Upper lobe of left lung (tissue), 6 donors: ENCODE results near the gene KDM4B. TPM values are rescaled to one million over a fixed set of nuclear protein-coding genes. Genes with fewer than 3 reads are reported as not detected.

ENCODE experiments used
- ATAC-seq, 2 donors: fragments of 200-7000 bp; cut with Tn5 transposase; one replicate each; pipeline ENCODE4 v1.9.1; 2022; ENCODE audit warnings: mild to moderate bottlenecking in 2 of 2, moderate library complexity in 2 of 2; ENCODE audit not compliant: low FRiP score in 2 of 2
- DNase-seq, 2 donors: peaks; one replicate each; pipeline ENCODE4 v3.0.0-alpha.2; 2019 to 2020
- H3K27ac ChIP-seq, 4 donors: fragments of 200-600 bp; sonication (generic); one replicate each; pipeline ENCODE4 v1.5.1; 2016 to 2019
- H3K27me3 ChIP-seq, 4 donors: fragments of 200-600 bp; sonication (generic); one replicate each; pipeline ENCODE4 v1.5.1; 2017 to 2019
- H3K36me3 ChIP-seq, 4 donors: fragments of 200-600 bp; sonication (generic); one replicate each; pipeline ENCODE4 v1.5.1; 2016 to 2019
- H3K4me1 ChIP-seq, 4 donors: fragments of 200-600 bp; sonication (generic); one replicate each; pipeline ENCODE4 v1.5.1; 2018 to 2019
- H3K4me3 ChIP-seq, 4 donors: fragments of 200-600 bp; sonication (generic); one replicate each; pipeline ENCODE4 v1.5.1; 2017 to 2019; ENCODE audit warnings: mild to moderate bottlenecking in 2 of 4, moderate library complexity in 1 of 4
- H3K9me3 ChIP-seq, 4 donors: fragments of 200-600 bp; sonication (generic); one replicate each; pipeline ENCODE4 v1.5.1; 2018 to 2019
- EP300 ChIP-seq, 4 donors: sonication (generic); formaldehyde crosslinking; IDR thresholded peaks; one replicate each; pipeline ENCODE4 v1.5.1; 2017; ENCODE audit warnings: antibody characterized with exemption in 4 of 4, control low read depth in 2 of 4
- POLR2A ChIP-seq, 4 donors: fragments of 450-650 bp; IDR thresholded peaks; one replicate each; pipeline ENCODE4 v1.5.1; 2016 to 2017; ENCODE audit warnings: antibody characterized with exemption in 4 of 4, mild to moderate bottlenecking in 2 of 4
- POLR2AphosphoS5 ChIP-seq, 2 donors: sonication (generic); formaldehyde crosslinking; IDR thresholded peaks; one replicate each; pipeline ENCODE4 v1.5.1; 2017; ENCODE audit warnings: antibody characterized with exemption in 2 of 2
- WGBS, 2 donors: methylation state at CpG; one replicate each; pipeline ENCODE4 v1.1.5; 2017 to 2018; 5-methylcytosine and 5-hydroxymethylcytosine counted together
- total RNA-seq, 6 donors: library from RNA; depleted of rRNA in 4 of 6; stranded (reverse); fragments of >200 nt in 4 of 6; gene quantifications; one replicate each; pipeline versions ENCODE4 v1.1.0 to v1.2.1, GENCODE V29; 2016 to 2021
- TF ChIP-seq, protein P1 (sequence below), 6 experiments: fragments of 450-650 bp in 4 of 6; fragments of 200-600 bp in 2 of 6; sonication (generic) in 2 of 6; IDR thresholded peaks; one replicate each; pipeline ENCODE4 v1.5.1; 2016 to 2019; ENCODE audit warnings: antibody characterized with exemption in 6 of 6
- donor health status: DM: no; HTN: no; CAD: no; lungs with moderate emphysema.
- donor health status: DM: no; HTN: yes; CAD: no; lungs with severe emphysema.

Gene KDM4B
- total RNA-seq, 6 donors from 2014 or later: 28.1 to 112 (median 38.2) TPM

DNA sequence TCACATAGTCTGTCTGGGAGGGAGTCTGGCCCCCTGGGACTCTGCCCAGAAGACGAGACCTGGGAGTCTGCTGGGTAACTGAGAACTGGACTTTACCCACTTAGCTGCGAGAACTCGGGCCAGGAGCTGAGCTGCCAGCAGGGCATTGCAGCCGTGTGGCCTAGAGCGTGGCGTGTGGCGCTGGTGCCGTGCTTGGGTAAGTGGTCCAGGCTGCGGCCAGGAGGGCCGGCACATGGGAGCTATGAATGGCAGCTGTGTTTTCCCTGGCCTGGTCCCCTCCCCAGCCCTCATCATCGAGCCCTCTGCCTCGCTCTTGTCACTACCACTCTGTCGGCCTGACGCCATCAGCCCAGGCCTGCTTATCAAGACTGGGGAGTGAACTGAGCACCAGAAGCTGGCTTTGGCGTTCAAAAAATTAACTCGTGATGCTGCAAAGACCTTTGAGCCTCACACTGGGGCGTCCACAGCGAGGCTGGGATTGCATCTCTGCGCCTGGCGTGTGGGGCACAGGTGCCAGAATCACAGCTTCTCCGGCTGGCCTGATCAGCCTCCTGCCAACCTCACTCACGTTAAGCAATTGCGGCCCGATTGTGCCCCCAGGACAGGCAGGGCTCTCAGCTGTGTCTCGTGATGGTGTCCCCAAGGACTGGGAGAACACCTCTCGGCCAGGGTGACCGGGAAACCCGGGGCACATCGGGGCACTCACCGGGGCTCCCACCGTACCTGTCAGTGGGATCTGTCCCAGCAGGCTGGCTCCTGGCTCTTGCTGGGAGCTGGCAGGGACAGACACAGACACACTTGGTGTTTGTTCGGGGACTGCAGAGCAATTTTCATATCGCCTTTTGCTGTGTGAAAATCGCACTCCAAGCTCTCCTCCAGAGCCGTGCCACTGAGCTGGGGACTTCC is 85.9 kb downstream of the KDM4B start:
- Histone ChIP-seq H3K4me1 (peaks cover 0 to 3% (median 1%) of the 10 kb centered on the region in 4 donors), H3K9me3 (no peaks in the 10 kb centered on the region), H3K4me3 (no peak overlapping the region), H3K27ac (no peak overlapping the region), H3K36me3 (peaks cover 0 to 70% (median 51%) of the 10 kb centered on the region in 4 donors), H3K27me3 (no peaks in the 10 kb centered on the region)
- WGBS, 2 donors: 92 to 96% methylated on average over 19 to 35 of the region's 35 CpGs
- ATAC-seq (no peak), DNase-seq (peak in 1 of 2 donors; percentile 62)
- no peak for TF ChIP-seq EP300 (IDR thresholded peaks at IDR 0.05)
- TF ChIP-seq, protein P1, sequence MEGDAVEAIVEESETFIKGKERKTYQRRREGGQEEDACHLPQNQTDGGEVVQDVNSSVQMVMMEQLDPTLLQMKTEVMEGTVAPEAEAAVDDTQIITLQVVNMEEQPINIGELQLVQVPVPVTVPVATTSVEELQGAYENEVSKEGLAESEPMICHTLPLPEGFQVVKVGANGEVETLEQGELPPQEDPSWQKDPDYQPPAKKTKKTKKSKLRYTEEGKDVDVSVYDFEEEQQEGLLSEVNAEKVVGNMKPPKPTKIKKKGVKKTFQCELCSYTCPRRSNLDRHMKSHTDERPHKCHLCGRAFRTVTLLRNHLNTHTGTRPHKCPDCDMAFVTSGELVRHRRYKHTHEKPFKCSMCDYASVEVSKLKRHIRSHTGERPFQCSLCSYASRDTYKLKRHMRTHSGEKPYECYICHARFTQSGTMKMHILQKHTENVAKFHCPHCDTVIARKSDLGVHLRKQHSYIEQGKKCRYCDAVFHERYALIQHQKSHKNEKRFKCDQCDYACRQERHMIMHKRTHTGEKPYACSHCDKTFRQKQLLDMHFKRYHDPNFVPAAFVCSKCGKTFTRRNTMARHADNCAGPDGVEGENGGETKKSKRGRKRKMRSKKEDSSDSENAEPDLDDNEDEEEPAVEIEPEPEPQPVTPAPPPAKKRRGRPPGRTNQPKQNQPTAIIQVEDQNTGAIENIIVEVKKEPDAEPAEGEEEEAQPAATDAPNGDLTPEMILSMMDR (IDR thresholded peaks at IDR 0.05): no peak
- TF ChIP-seq POLR2A (IDR thresholded peaks at IDR 0.05): no peak
- no peak for TF ChIP-seq POLR2AphosphoS5 (IDR thresholded peaks at IDR 0.05)

DNA sequence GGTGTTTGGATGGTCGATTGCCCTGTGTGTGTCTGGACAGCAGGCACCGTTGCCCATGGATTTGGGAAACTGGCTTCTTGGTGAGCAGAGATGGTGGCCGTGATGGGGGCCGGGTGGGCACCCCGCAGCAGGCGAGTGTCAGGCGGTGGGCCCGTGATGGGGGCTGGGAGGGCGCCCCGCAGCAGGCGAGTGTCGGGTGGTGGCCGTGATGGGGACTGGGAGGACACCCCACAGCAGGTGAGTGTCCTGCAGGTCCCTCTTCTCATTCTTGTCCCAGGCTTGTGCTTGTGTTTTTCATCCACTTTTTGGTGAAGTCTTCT is 86.5 kb downstream of the KDM4B start:
- Histone ChIP-seq H3K9me3 (no peaks in the 10 kb centered on the region), H3K27me3 (no peaks in the 10 kb centered on the region), H3K36me3 (peaks cover 0 to 72% (median 48%) of the 10 kb centered on the region in 4 donors), H3K27ac (no peak overlapping the region), H3K4me1 (no peaks in the 10 kb centered on the region), H3K4me3 (no peak overlapping the region)
- ATAC-seq (no peak), DNase-seq (peak in 1 of 2 donors; percentile 55)
- TF ChIP-seq EP300 (IDR thresholded peaks at IDR 0.05): no peak
- no peak for TF ChIP-seq POLR2A (IDR thresholded peaks at IDR 0.05)
- 91 to 97% methylated on average over 12 to 13 of the region's 13 CpGs for WGBS, 2 donors

GRCh38 chr19:5057860-5058259 is 88.9 kb downstream of the KDM4B start:
- Histone ChIP-seq H3K4me1 (no peaks in the 10 kb centered on the region), H3K36me3 (peaks cover 0 to 60% (median 41%) of the 10 kb centered on the region in 4 donors), H3K27me3 (no peaks in the 10 kb centered on the region), H3K27ac (no peak overlapping the region), H3K4me3 (no peak overlapping the region), H3K9me3 (peaks cover 0 to 9% (median under 1%) of the 10 kb centered on the region in 4 donors)
- TF ChIP-seq POLR2AphosphoS5 (IDR thresholded peaks at IDR 0.05): no peak
- TF ChIP-seq, protein P1 (IDR thresholded peaks at IDR 0.05): no peak
- 95 to 100% methylated on average over 3 to 5 of the region's 5 CpGs for WGBS, 2 donors
- ATAC-seq (no peak), DNase-seq (no peak)

GRCh38 chr19:5058521-5059212 is 89.8 kb downstream of the KDM4B start:
- 86 to 94% methylated on average over 19 to 32 of the region's 34 CpGs for WGBS, 2 donors
- peak in 1 of 2 donors; percentile 72 for DNase-seq
- Histone ChIP-seq H3K27ac (no peak overlapping the region), H3K27me3 (no peaks in the 10 kb centered on the region), H3K9me3 (peaks cover 0 to 10% (median 2%) of the 10 kb centered on the region in 4 donors), H3K4me3 (no peak overlapping the region), H3K36me3 (peaks cover 0 to 58% (median 46%) of the 10 kb centered on the region in 4 donors), H3K4me1 (no peaks in the 10 kb centered on the region)
- peak in 1 of 2 donors; percentile 25 for ATAC-seq
- TF ChIP-seq POLR2AphosphoS5 (IDR thresholded peaks at IDR 0.05) (no peak), EP300 (IDR thresholded peaks at IDR 0.05) (no peak), POLR2A (IDR thresholded peaks at IDR 0.05) (no peak)
- TF ChIP-seq, protein P1 (IDR thresholded peaks at IDR 0.05): no peak

GRCh38 chr19:5059213-5059574 is 90.3 kb downstream of the KDM4B start:
- peaks cover 0 to 61% (median 51%) of the 10 kb centered on the region in 4 donors for H3K36me3 ChIP-seq
- DNase-seq: peak in 1 of 2 donors; percentile 82
- H3K27me3 ChIP-seq: no peaks in the 10 kb centered on the region
- peaks cover 0 to 10% (median 2%) of the 10 kb centered on the region in 4 donors for H3K9me3 ChIP-seq
- TF ChIP-seq, protein P1 (IDR thresholded peaks at IDR 0.05): no peak
- no peak for TF ChIP-seq EP300 (IDR thresholded peaks at IDR 0.05)
- no peak for TF ChIP-seq POLR2A (IDR thresholded peaks at IDR 0.05)
- TF ChIP-seq POLR2AphosphoS5 (IDR thresholded peaks at IDR 0.05): no peak
- peak in 1 of 2 donors; percentile 14 for ATAC-seq
- no peak overlapping the region for H3K4me3 ChIP-seq
- 91 to 93% methylated on average over 6 to 20 of the region's 21 CpGs for WGBS, 2 donors
- H3K27ac ChIP-seq: no peak overlapping the region
- no peaks in the 10 kb centered on the region for H3K4me1 ChIP-seq
